ENCODE results near the gene GRAPL. TPM values are rescaled to one million over a fixed set of nuclear protein-coding genes. Genes with fewer than 3 reads are reported as not detected.

The GRAPL gene
- 0.15 and 0.47 TPM in 2 replicates for total RNA-seq (ENCODE audit: low replicate concordance)

DNA sequence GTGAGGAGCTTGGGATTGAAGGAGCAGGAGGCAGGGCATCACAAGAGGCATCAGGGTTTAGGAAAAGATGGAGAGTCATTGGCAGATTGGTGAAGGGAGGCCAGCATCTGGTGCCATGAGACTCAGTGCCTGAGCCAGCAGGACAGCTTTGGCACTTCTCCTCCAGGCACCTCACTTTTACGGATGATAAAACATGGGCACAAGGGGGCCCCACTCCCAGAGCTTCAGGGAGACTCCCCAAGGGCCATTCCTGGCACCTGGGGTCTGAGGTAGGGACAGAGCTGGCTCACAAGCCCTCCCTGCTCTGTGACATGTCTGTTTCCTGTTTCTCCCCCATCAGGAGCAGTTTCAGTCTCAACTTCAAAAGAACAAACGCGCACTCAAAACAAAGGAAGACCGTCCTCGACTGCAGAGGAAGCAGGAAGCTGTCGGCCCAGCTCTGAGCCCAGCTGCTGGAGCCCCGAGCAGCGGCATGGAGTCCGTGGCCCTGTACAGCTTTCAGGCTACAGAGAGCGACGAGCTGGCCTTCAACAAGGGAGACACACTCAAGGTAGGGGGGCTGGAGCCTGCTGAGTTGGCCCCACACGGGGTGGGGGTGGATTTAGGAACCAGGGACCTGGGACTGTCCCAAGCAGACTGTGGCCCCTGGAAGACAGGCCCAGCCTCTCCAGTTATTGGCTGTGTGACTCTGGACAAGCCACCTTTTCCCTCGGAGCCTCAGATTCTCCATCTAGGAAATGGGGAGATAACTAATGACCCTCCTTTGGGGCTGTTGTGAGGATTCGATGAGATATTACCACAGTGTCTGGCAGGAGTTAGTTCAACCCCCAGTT is at the start of gene GRAPL:
GRAPL (plus strand) TSS at position 442 of the 833 bp plus-strand sequence; CDS start at position 473, 31 bp downstream.

Other genes with a start within 250 kb of the GRAPL start
- gene SLC5A10, start 175.4 kb upstream of the GRAPL start, total RNA-seq (ENCODE audit: low replicate concordance) = under 0.01 and 0.47 TPM in 2 replicates
- gene FAM83G, start 122.8 kb upstream of the GRAPL start, total RNA-seq (ENCODE audit: low replicate concordance) = 1.6 and 14.3 TPM in 2 replicates
- gene GRAP, start 80.6 kb upstream of the GRAPL start, total RNA-seq (ENCODE audit: low replicate concordance) = 0.08 TPM in 1 of 2 replicates, not detected in the other
- gene EPN2, start 109.8 kb downstream of the GRAPL start, total RNA-seq (ENCODE audit: low replicate concordance) = 29.6 and 29.7 TPM in 2 replicates
- 28.0 and 58.4 TPM in 2 replicates for gene B9D1, start 235.1 kb downstream of the GRAPL start, total RNA-seq (ENCODE audit: low replicate concordance)

Data from smooth muscle cell of the coronary artery (primary cell).